ENCODE results near the gene SIGLEC1. TPM values are rescaled to one million over a fixed set of nuclear protein-coding genes. Genes with fewer than 3 reads are reported as not detected.

SIGLEC1 gene
- total and polyA plus RNA-seq, 2 of the 8 experiments (the other 6 are each of a cell fraction or from before 2014, with no cell fraction given) = 0.02 TPM; not detected in 1

DNA sequence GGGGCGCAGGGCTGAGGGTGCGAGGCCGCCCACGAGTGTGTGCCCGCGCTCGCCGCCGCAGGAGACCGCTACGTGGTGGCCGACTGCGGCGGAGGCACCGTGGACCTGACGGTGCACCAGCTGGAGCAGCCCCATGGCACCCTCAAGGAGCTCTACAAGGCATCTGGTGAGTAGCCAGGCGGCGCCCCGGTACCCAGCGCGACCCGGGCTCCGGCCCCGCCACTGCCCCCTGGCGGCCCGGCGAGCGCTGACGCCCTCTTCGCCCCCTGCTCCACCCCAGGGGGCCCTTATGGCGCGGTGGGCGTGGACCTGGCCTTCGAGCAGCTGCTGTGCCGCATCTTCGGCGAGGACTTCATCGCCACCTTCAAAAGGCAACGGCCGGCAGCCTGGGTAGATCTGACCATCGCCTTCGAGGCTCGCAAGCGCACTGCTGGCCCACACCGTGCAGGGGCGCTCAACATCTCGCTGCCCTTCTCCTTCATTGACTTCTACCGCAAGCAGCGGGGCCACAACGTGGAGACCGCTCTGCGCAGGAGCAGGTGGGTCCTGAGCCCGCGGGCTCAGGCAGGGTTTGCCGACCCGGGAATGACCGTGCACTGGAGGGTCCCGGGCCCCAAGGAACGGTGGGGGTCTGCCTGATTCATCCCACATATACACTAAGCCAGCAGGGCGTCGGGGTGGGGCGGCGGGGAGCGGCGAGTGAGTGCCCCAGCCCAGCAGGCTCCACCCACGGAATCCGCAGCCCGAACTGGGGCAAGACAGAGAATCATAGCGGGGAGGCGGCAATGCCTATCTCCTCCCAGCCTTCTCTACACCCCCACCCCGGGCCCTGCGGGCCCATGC lies 37.5 kb upstream of the SIGLEC1 start (continued):
- TF ChIP-seq HDAC2 (IDR thresholded peaks at IDR 0.05; ENCODE audit: borderline replicate concordance in 1 of 2, low read depth in 2 of 2, low read length in 2 of 2) = 0 out of 4 replicates have a peak, but pooled peaks of 1 of the 2 experiments have one; percentile 57

Data from H1 (cell line).